Neuron (in vitro differentiated cells): ENCODE results near the gene LMNTD1.
"Not testable (repeated sequence)": the region's sequence is repeated elsewhere in the genome, so short reads cannot be mapped to it uniquely, and the experiment has no call there.

ENCODE experiments used
- H2AFZ ChIP-seq: one replicate; pipeline ENCODE4 v1.6.1; 2013; ENCODE audit warnings: low read depth, mild to moderate bottlenecking, inconsistent platforms, low read length, moderate library complexity
- H3K27me3 ChIP-seq: one replicate; pipeline ENCODE4 v1.6.1; 2013; ENCODE audit warnings: low read length; ENCODE audit not compliant: insufficient read depth
- H3K36me3 ChIP-seq: one replicate; pipeline ENCODE4 v1.6.1; 2013; ENCODE audit warnings: low read length; ENCODE audit not compliant: insufficient read depth
- H3K4me1 ChIP-seq: one replicate; pipeline ENCODE4 v1.6.1; 2013; ENCODE audit warnings: low read length; ENCODE audit not compliant: insufficient read depth
- H3K4me3 ChIP-seq: 2 replicates; pipeline ENCODE4 v1.5.1; 2013; ENCODE audit warnings: mild to moderate bottlenecking, low read length, moderate library complexity
- H3K9me3 ChIP-seq: one replicate; pipeline ENCODE4 v1.6.1; 2013; ENCODE audit warnings: low read length

The LMNTD1 gene

DNA sequence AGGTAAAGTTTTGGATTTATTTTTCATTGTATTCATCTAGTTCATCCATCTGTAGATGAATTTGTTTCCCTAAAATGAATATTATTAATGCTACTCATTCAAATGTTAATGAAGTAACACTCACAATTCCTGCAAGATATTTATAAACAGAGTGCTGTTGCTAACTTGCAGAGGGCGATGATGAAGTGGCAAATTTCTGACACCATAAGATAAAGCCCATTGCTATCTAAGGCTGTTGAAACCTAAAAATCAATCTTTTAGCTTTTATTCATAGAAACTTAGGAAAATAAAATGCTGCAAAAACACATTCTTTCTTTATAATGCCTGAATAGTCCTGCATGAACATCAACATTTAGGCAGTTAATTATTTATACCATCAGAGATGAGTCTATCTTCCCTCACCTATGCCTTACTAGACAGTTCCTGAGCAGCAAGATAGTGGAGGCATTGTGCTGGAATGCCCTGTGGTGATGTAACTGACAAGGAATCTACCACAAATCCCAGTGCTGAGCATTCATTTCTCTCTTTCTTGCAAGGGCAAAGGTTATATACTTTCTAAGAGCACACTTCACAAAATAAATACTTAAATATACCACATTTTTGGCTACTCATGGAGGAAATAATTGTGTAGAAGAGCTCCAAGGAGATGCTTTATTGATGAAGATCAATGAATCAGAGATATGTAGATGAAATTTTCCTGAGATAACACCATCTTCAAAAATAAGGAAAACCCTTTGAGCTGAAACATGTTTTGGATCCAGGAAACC is 57.6 kb downstream of the LMNTD1 start:
- Histone ChIP-seq H2AFZ (no peak overlapping the region), H3K4me3 (no peak overlapping the region), H3K36me3 (no peaks in the 10 kb centered on the region), H3K9me3 (no peaks in the 10 kb centered on the region), H3K27me3 (no peaks in the 10 kb centered on the region), H3K4me1 (peaks cover 6% of the 10 kb centered on the region)

DNA sequence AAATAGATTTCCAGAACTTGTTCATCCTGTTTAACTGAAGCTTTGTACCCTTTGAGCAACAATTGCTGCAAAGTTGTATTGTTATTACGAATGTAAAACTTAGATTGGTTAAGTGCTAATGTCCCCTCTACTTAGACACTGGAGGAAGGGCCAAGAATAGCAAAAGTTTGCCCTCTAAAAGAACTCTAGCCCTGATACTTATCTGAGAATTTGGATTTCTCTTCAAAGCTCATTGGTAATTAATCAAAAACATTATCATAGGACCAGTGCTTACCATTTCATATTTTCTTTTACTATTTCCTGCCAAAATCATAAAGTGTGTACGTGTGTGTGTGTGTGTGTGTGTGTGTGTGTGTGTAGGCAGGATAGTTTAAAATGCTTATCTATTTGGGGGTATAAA is 58.2 kb downstream of the LMNTD1 start:
- H3K9me3 ChIP-seq, result no peaks in the 10 kb centered on the region
- no peak overlapping the region for H3K4me3 ChIP-seq
- no peaks in the 10 kb centered on the region for H3K36me3 ChIP-seq
- no peaks in the 10 kb centered on the region for H3K27me3 ChIP-seq
- H2AFZ ChIP-seq, result no peak overlapping the region
- H3K4me1 ChIP-seq, result peaks cover 6% of the 10 kb centered on the region

DNA sequence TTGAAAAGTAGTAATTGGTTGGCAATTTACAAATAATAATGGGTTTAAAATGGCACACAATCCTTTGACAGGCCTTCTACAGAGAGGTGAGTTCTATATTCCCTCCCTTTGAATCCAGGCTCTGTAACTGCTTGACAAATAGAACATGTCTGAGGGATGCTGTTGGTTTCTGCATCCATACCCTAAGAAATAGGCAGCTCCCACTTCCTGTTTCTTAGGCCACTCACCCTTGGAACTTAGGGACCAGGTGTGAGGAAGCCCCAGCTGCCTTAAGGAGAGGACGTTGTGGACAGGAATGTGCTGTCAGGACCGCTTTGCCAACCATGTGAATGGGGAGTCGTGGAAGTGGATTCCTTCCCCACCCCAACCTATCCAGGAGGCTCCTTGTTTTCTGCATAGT is 59.4 kb downstream of the LMNTD1 start:
- H2AFZ ChIP-seq, result no peak overlapping the region
- no peaks in the 10 kb centered on the region for H3K27me3 ChIP-seq
- H3K4me1 ChIP-seq, result peaks cover 6% of the 10 kb centered on the region
- H3K36me3 ChIP-seq, result no peaks in the 10 kb centered on the region
- no peaks in the 10 kb centered on the region for H3K9me3 ChIP-seq
- no peak overlapping the region for H3K4me3 ChIP-seq

DNA sequence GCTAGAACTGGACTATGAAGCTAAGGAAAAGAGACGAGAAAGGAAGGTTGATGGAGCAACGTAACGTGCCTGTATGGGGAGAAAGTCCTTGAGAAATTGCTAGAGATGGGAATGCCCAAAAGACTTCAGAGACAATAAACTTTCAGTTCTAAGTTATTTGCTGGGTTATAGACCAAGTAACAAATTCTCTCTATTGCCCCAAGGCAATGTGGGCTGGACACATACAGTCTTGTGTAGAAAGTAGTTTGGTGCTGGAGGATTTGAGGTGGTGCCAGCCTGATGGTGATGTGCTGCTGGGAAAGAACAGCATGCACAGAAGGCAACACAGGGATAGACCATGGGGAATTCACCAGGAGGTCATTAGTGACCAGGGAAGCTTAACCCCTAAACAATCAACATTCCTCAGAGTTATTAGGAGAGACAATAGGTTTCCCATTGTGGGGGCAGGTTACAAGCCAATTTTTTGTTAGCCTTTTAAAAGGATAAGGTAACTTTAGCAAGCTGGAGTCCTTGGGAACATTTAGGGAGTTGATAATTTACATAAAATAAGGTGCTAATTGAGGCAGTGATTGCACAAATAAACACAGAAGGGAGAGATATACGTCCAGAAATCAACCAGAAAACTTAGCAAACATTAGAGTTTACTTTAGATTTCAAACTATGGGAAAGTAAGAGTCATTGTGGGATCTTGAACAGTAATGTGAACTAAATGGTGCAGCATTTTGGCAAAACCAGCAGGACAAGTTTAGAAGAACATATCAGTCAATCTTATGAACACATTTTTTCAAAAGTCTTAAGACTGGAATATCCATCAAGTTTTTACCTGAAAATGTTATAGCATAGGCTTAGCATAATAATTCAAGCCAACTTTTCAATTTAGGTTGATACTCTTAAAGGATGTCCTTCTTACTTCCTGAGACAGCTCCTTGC is 61.4 kb downstream of the LMNTD1 start:
- H3K4me3 ChIP-seq, result no peak overlapping the region
- no peaks in the 10 kb centered on the region for H3K9me3 ChIP-seq

DNA sequence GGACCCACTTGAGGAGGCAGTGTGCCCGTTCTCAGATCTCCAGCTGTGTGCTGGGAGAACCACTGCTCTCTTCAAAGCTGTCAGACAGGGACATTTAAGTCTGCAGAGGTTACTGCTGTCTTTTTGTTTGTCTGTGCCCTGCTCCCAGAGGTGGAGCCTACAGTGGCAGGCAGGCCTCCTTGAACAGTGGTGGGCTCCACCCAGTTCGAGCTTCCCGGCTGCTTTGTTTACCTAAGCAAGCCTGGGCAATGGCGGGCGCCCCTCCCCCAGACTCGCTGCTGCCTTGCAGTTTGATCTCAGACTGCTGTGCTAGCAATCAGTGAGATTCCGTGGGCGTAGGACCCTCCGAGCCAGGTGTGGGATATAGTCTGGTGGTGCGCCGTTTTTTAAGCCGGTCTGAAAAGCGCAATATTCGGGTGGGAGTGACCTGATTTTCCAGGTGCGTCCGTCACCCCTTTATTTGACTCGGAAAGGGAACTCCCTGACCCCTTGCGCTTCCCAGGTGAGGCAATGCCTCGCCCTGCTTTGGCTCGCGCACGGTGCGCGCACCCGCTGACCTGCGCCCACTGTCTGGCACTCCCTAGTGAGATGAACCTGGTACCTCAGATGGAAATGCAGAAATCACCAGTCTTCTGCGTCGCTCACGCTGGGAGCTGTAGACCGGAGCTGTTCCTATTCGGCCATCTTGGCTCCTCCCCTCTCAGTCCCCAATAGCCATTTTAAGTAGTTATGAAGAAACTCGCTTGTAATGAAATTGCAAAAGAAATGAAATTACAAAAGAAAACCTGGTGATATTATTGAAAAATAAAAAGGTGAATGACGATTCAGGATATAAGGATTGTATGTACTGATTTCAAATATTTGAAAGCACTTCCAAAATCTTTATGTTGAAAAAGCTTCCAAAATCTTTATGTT is 63.9 kb downstream of the LMNTD1 start:
- H3K27me3 ChIP-seq, H3K36me3 ChIP-seq, H3K4me3 ChIP-seq, H2AFZ ChIP-seq, H3K4me1 ChIP-seq, H3K9me3 ChIP-seq: not testable (repeated sequence)

More for the DNA sequence above, 61.4 kb downstream of the LMNTD1 start:
- Histone ChIP-seq H3K36me3 (no peaks in the 10 kb centered on the region), H3K4me1 (peaks cover 6% of the 10 kb centered on the region), H3K27me3 (no peaks in the 10 kb centered on the region), H2AFZ (no peak overlapping the region)

DNA sequence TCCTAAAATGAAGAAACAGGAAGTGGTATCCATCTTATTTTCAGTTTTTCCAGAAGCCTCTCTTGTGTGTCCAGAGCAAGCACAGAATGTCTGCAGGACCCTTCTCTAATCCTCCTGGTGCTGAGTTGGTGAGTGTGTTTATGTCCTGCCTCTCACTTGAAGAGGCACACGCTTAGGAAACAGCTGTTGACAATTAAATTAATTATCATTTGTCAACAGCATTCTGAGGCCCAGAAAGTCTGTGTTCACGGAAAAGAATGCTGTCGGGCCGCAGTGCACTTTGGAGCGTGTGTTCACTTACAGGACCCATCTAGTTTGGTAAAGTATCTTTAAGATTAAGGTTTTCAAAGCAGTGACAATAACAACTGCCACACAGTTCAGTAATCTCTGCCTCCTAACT is 70.5 kb downstream of the LMNTD1 start:
- Histone ChIP-seq H3K4me1 (no peaks in the 10 kb centered on the region), H3K4me3 (no peak overlapping the region), H3K9me3 (no peaks in the 10 kb centered on the region), H3K27me3 (no peaks in the 10 kb centered on the region), H2AFZ (no peak overlapping the region), H3K36me3 (no peaks in the 10 kb centered on the region)

DNA sequence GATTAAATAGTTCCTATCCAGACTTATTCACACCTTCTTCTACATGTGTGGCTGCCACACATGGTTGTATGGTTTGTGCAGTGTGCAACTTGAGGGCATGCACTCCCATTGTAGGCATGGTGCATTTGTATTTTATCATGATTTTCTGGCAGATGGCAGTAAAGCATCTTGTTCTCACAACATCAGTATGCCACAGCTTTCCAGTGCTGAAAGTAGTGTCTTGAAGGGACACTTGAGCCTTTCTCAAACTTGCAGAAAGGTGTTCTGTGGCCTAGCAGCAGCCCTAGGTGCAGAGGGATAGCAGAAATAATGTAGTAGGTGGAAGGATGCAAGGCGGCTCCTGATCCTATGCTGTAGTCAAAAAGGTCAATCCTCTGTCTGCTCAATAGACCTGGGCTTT is 72.9 kb downstream of the LMNTD1 start:
- Histone ChIP-seq H3K27me3 (peaks cover 1% of the 10 kb centered on the region), H3K4me3 (no peak overlapping the region), H3K4me1 (no peaks in the 10 kb centered on the region), H3K9me3 (no peaks in the 10 kb centered on the region), H3K36me3 (no peaks in the 10 kb centered on the region), H2AFZ (no peak overlapping the region)

DNA sequence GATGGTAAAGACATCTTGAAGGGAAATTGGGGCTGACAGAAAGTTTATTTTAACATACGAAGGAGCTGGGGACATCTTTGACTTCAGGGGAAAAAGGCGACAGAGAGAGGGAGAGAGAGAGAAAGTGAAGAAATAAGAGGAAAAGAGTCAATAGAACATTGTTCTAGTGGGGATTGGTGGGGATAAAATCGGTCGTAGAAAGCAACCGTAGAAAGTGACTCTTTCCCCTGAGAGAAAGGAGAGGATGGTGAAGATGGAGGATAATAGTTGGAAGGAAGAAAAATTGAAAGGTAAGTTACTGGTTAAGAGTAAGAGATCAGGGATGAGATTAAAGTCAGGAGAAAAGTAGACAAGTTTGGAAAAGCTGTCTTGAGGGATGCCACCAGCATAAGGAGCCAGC is 75.9 kb downstream of the LMNTD1 start:
- Histone ChIP-seq H3K27me3 (peaks cover 2% of the 10 kb centered on the region), H2AFZ (no peak overlapping the region), H3K9me3 (no peaks in the 10 kb centered on the region), H3K4me3 (no peak overlapping the region), H3K4me1 (no peaks in the 10 kb centered on the region), H3K36me3 (no peaks in the 10 kb centered on the region)

DNA sequence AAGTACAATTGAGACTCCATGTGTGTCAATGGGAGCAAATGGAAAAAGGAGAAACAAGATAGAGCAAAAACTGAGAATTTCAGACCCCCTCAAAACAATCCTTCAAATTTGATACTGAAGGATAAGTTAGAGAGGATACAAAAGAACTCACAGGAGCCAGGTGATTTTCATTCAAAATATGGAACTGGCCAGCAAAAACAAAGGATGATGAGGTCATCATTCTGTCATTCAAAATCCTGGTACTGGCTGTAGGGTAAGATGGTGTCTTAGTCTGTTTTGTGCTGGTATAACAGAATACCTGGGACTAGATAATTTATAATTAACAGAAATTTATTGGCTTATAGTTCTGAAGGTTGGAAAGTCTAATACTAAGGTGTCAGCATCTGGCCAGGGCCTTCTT is 80.6 kb downstream of the LMNTD1 start:
- H3K9me3 ChIP-seq, result no peaks in the 10 kb centered on the region
- no peaks in the 10 kb centered on the region for H3K36me3 ChIP-seq
- peaks cover 2% of the 10 kb centered on the region for H3K27me3 ChIP-seq
- no peak overlapping the region for H3K4me3 ChIP-seq
- no peaks in the 10 kb centered on the region for H3K4me1 ChIP-seq
- H2AFZ ChIP-seq, result no peak overlapping the region

DNA sequence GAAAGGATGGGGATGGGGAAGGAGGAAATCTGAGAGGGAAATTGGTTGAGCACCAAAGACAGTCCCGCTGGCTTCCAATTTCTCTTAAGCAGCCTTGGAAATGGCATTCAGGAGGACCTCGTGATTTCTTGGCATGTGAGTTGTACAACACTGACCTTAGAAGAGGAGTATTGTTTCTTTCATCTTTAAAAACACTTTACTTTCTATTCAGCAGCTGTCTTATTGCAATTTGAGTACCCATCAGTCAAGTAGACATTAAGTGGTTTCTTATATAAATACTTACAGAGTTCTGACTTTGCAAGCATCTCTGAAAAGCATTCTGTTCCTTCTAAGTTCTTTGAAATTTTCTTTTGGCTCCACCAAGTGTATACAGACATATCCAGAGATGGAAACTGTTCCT is 83.2 kb downstream of the LMNTD1 start:
- Histone ChIP-seq H3K27me3 (no peaks in the 10 kb centered on the region), H3K36me3 (no peaks in the 10 kb centered on the region), H3K9me3 (no peaks in the 10 kb centered on the region), H3K4me1 (no peaks in the 10 kb centered on the region), H2AFZ (no peak overlapping the region), H3K4me3 (no peak overlapping the region)

DNA sequence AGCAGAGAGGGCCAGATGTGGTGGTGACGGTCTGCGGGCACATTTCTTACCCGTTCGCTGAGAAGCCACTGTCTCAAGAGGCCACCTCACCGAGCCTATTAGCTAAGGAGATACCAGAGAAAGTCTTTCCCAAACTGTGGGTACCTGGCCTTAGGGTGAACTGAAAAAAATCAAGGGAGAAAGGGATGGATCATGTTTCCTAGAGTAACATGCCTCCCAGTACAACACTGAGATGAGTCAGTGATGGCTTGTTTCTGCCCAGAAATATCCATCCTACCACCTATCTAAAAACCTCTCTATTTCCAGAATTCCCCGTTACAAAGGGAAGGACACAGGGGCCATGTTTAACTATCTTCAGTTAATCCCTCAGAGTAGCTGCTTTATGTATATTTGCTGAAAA is 83.7 kb downstream of the LMNTD1 start:
- Histone ChIP-seq H3K27me3 (no peaks in the 10 kb centered on the region), H2AFZ (no peak overlapping the region), H3K4me3 (no peak overlapping the region), H3K36me3 (no peaks in the 10 kb centered on the region), H3K4me1 (no peaks in the 10 kb centered on the region), H3K9me3 (no peaks in the 10 kb centered on the region)

DNA sequence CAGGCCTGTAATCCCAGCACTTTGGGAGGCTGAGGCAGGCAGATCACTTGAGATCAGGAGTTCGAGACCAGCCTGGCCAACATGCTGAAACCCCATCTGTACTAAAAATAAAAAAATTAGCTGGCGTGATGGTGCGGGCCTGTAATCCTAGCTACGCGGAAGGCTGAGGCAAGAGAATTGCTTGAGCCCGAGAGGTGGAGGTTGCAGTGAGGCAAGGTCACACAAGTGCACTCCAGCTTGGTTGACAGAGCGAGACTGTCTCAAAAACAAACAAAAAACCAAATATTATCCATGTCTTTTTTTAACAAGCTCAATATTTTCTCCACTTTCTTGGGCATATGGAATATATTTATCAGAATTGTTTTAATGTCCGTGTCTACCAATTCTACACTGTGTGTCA is 89.6 kb downstream of the LMNTD1 start:
- Histone ChIP-seq H2AFZ (no peak overlapping the region), H3K4me1 (no peaks in the 10 kb centered on the region), H3K36me3 (no peaks in the 10 kb centered on the region), H3K9me3 (no peaks in the 10 kb centered on the region), H3K27me3 (no peaks in the 10 kb centered on the region), H3K4me3 (no peak overlapping the region)

DNA sequence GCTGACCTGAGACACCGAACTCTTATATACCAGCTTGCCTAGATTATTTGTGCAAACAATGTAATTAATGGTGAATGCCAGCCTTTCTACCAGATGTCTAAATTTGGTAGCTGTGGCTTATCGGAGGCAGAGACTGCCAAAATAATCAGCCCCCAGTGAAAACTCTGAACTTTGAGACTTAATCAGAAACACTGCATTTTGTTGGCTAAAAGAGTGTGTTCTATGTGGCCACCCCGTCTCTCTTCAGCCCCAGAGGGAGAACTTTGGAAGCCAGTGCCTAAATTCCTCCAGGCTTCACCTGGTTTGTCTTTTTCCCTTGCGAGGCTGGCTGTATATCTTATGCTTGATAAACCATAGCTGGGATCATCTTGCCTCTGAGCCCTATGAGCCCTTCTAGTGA is 90.1 kb downstream of the LMNTD1 start:
- Histone ChIP-seq H3K36me3 (no peaks in the 10 kb centered on the region), H2AFZ (no peak overlapping the region), H3K9me3 (no peaks in the 10 kb centered on the region), H3K4me3 (no peak overlapping the region), H3K4me1 (no peaks in the 10 kb centered on the region), H3K27me3 (no peaks in the 10 kb centered on the region)
